Tibial nerve (tissue), 4 donors: ENCODE measurements around the gene CDK15. TPM values are rescaled to one million over a fixed set of nuclear protein-coding genes. Genes with fewer than 3 reads are reported as not detected.

ENCODE experiments used
- DNase-seq, 2 donors: peaks; one replicate each; pipeline ENCODE4 v3.0.0-alpha.2; 2019; ENCODE audit warnings: low spot score in 2 of 2
- H3K27ac ChIP-seq, 4 donors: fragments of 200-600 bp; sonication (generic) in 3 of 4; one replicate each; pipeline ENCODE4 v1.5.1; 2017 to 2019; ENCODE audit warnings: mild to moderate bottlenecking in 1 of 4
- H3K27me3 ChIP-seq, 2 donors: fragments of 200-600 bp; sonication (generic) in 1 of 2; one replicate each; pipeline versions ENCODE4 v1.5.1 to v1.6.0; 2017 to 2019
- H3K36me3 ChIP-seq, 3 donors: fragments of 200-600 bp; sonication (generic); one replicate each; pipeline ENCODE4 v1.5.1; 2018 to 2019
- H3K4me1 ChIP-seq, 4 donors: fragments of 200-600 bp; sonication (generic) in 3 of 4; one replicate each; pipeline ENCODE4 v1.5.1; 2017 to 2019
- H3K4me3 ChIP-seq, 4 donors: fragments of 200-600 bp; sonication (generic) in 3 of 4; one replicate each; pipeline ENCODE4 v1.5.1; 2017 to 2019; ENCODE audit warnings: mild to moderate bottlenecking in 1 of 4, moderate library complexity in 1 of 4
- H3K9me3 ChIP-seq, 4 donors: fragments of 200-600 bp; sonication (generic) in 3 of 4; one replicate each; pipeline ENCODE4 v1.5.1; 2017 to 2019
- EP300 ChIP-seq, 2 donors: sonication (generic); formaldehyde crosslinking; IDR thresholded peaks; one replicate each; pipeline ENCODE4 v1.6.1; 2017; ENCODE audit warnings: antibody characterized with exemption in 2 of 2, mild to moderate bottlenecking in 1 of 2
- POLR2A ChIP-seq, 2 donors: fragments of 450-650 bp; IDR thresholded peaks; one replicate each; pipeline ENCODE4 v1.6.1; 2017; ENCODE audit warnings: antibody characterized with exemption in 2 of 2, mild to moderate bottlenecking in 2 of 2, moderate library complexity in 2 of 2
- WGBS, 2 donors: methylation state at CpG; one replicate each; pipeline ENCODE4 v1.1.5; 2018; 5-methylcytosine and 5-hydroxymethylcytosine counted together
- total RNA-seq, 4 donors: library from RNA; depleted of rRNA; stranded (reverse); fragments of >200 nt; gene quantifications; one replicate each; pipeline ENCODE4 v1.1.0, GENCODE V29; 2016
- TF ChIP-seq, protein P1 (sequence below), 5 experiments: fragments of 200-600 bp in 3 of 5; fragments of 450-650 bp in 2 of 5; sonication (generic) in 3 of 5; IDR thresholded peaks; one replicate each; pipeline ENCODE4 v1.5.1; 2016 to 2019; ENCODE audit warnings: antibody characterized with exemption in 5 of 5, mild to moderate bottlenecking in 3 of 5, moderate library complexity in 2 of 5

Gene CDK15
- total RNA-seq, 4 donors from 2014 or later: 0.90 to 6.5 (median 1.4) TPM

DNA sequence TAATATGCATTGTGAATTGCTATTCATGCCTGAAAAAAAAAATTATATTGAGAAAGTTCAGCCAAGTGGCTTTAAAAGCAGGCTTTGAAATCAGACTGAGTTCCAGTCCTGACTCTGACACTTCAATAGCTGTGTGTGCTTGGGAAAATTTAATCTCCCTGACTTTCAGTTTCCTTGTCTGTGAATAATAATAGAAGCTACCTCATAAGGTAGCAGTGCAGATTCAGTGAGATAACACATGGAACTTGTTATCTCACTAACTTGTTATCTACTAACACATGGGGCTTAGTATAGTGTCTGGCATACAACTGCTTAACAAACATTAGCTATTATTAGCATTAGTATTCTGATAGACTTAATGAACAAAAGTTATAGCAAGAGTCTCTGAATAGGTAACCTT is 40.5 kb upstream of the CDK15 start:
- TF ChIP-seq POLR2A (IDR thresholded peaks at IDR 0.05) (no peak), EP300 (IDR thresholded peaks at IDR 0.05) (no peak)
- TF ChIP-seq, protein P1, sequence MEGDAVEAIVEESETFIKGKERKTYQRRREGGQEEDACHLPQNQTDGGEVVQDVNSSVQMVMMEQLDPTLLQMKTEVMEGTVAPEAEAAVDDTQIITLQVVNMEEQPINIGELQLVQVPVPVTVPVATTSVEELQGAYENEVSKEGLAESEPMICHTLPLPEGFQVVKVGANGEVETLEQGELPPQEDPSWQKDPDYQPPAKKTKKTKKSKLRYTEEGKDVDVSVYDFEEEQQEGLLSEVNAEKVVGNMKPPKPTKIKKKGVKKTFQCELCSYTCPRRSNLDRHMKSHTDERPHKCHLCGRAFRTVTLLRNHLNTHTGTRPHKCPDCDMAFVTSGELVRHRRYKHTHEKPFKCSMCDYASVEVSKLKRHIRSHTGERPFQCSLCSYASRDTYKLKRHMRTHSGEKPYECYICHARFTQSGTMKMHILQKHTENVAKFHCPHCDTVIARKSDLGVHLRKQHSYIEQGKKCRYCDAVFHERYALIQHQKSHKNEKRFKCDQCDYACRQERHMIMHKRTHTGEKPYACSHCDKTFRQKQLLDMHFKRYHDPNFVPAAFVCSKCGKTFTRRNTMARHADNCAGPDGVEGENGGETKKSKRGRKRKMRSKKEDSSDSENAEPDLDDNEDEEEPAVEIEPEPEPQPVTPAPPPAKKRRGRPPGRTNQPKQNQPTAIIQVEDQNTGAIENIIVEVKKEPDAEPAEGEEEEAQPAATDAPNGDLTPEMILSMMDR (IDR thresholded peaks at IDR 0.05): no peak
- H3K4me1 ChIP-seq: peaks cover 0 to 36% (median 4%) of the 10 kb centered on the region in 4 donors
- no peak overlapping the region for H3K4me3 ChIP-seq
- DNase-seq: no peak
- no peaks in the 10 kb centered on the region for H3K9me3 ChIP-seq
- H3K27ac ChIP-seq: no peak overlapping the region
- H3K27me3 ChIP-seq: no peaks in the 10 kb centered on the region
- H3K36me3 ChIP-seq: peaks cover 0 to 48% (median 5%) of the 10 kb centered on the region in 3 donors

DNA sequence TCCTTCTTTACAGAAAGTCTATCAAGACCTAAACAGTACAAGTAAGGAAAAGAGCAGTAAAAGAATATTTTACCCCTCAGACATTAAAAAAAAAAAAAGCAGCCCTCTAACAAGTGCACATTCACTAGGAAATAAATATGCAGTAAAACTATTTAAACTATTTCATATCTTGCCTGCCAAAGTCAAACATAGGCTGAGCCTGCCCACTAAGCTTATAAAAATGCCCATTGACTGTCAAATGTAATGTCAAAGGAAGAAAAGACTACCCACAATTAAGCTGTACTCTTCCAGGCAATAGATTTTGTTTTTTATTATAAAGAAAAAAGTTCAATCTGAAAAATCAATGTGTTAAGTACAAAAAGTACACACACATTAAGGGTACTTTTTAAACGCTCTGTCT is 37.4 kb upstream of the CDK15 start:
- H3K27me3 ChIP-seq: no peaks in the 10 kb centered on the region
- no peak for TF ChIP-seq POLR2A (IDR thresholded peaks at IDR 0.05)
- TF ChIP-seq EP300 (IDR thresholded peaks at IDR 0.05): no peak
- TF ChIP-seq, protein P1 (IDR thresholded peaks at IDR 0.05): no peak
- WGBS, 2 donors: 40 to 46% methylated on average over 1 of the region's 1 CpG
- H3K36me3 ChIP-seq: peaks cover 0 to 16% (median 0%) of the 10 kb centered on the region in 3 donors
- H3K4me3 ChIP-seq: peak overlapping the region in 1 of 4 donors; percentile 24
- no peak for DNase-seq
- H3K27ac ChIP-seq: peak overlapping the region in 2 of 4 donors; percentile 29 to 66
- no peaks in the 10 kb centered on the region for H3K9me3 ChIP-seq
- H3K4me1 ChIP-seq: peaks cover 0 to 36% (median 4%) of the 10 kb centered on the region in 4 donors

DNA sequence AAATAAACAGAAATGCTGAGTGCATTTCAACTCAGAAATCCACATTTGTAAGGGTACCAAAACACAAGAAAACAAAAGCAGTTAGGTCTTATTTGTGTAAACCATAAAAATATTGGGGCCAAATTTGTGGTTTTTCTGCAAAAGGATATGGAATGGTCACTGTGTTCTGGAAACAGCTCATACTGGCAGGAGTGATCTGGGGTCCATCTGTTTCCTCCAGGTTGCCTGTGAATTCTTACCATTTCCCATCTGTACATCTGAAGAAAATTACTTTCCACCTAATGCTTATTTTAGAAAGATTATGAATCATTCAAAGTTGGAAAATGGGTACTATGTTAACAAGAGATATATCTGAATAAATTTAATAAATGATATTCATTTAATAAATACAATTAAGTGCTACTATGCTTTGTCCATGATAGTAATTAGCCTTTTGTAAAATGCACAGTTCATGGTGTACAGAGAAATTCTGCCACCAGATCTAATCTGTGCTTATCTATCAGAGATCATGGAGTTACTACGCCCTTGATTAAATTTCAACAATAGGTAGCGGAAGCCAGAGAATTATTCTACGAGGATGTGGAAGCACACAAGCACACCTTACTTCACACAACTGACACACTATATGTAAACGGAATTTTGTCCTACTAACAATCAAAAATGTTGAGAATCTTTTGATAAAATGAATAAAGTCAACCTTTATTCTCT is 36.5 kb upstream of the CDK15 start:
- Histone ChIP-seq H3K36me3 (peaks cover 0 to 11% (median 0%) of the 10 kb centered on the region in 3 donors), H3K9me3 (no peaks in the 10 kb centered on the region), H3K27ac (peak overlapping the region in 1 of 4 donors; percentile 9), H3K4me1 (peaks cover 0 to 36% (median 4%) of the 10 kb centered on the region in 4 donors), H3K4me3 (no peak overlapping the region), H3K27me3 (no peaks in the 10 kb centered on the region)
- TF ChIP-seq POLR2A (IDR thresholded peaks at IDR 0.05) (no peak), EP300 (IDR thresholded peaks at IDR 0.05) (no peak)
- TF ChIP-seq, protein P1 (IDR thresholded peaks at IDR 0.05): no peak
- no peak for DNase-seq
- WGBS, 2 donors: 74 to 81% methylated on average over 4 of the region's 4 CpGs

DNA sequence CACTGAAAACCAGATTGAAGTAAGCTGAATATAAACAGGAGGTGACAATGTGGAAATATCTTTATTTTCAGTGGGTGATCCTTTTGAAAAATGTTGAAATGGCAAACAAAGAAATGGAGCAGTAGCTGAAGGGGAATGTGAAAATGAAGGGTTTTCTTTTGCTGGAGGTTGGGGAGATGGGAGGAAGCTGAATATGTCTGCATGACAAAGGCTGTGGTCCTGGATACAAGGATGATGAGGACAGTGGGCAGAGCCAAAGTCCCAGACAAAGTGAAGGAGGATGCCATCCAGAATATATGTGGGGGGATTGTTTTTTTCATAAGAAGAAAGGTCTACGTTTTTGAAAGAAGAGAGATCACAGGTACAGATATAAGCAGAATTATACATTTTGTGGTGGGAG is 32.3 kb upstream of the CDK15 start:
- no peak overlapping the region for H3K27ac ChIP-seq
- H3K9me3 ChIP-seq: no peaks in the 10 kb centered on the region
- TF ChIP-seq POLR2A (IDR thresholded peaks at IDR 0.05): no peak
- TF ChIP-seq, protein P1 (IDR thresholded peaks at IDR 0.05): no peak
- TF ChIP-seq EP300 (IDR thresholded peaks at IDR 0.05): no peak
- 80 to 83% methylated on average over 1 of the region's 1 CpG for WGBS, 2 donors
- H3K4me1 ChIP-seq: peaks cover 0 to 46% (median 5%) of the 10 kb centered on the region in 4 donors
- H3K27me3 ChIP-seq: no peaks in the 10 kb centered on the region
- no peaks in the 10 kb centered on the region for H3K36me3 ChIP-seq
- no peak for DNase-seq
- H3K4me3 ChIP-seq: no peak overlapping the region

DNA sequence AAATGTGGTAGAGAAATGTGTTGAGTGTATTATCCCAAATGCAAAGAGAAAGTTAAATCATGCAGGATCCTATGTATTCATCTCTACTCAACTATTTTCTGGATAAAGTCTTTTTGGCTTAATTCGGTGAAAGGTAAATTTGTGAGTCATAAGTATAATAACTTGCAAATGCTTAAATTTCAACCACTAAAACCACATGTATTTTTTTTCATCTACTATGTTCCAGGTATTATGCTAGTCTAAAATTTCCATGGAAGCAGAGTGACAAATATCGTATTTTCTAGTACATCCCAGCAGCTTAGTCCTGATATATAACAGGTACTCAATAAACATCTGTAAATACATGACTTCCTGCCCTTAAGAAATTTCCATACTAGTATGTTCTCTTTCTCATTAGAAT is 31.8 kb upstream of the CDK15 start:
- no peaks in the 10 kb centered on the region for H3K36me3 ChIP-seq

More for the DNA sequence above, 31.8 kb upstream of the CDK15 start:
- Histone ChIP-seq H3K27me3 (no peaks in the 10 kb centered on the region), H3K4me1 (peaks cover 0 to 46% (median 7%) of the 10 kb centered on the region in 4 donors), H3K9me3 (no peaks in the 10 kb centered on the region), H3K4me3 (no peak overlapping the region), H3K27ac (no peak overlapping the region)
- no peak for TF ChIP-seq EP300 (IDR thresholded peaks at IDR 0.05)
- TF ChIP-seq, protein P1 (IDR thresholded peaks at IDR 0.05): no peak
- no peak for TF ChIP-seq POLR2A (IDR thresholded peaks at IDR 0.05)
- no peak for DNase-seq
- 93 to 94% methylated on average over 2 of the region's 2 CpGs for WGBS, 2 donors
